ENCODE measurements around the gene KCNQ1OT1. TPM values are rescaled to one million over a fixed set of nuclear protein-coding genes. Genes with fewer than 3 reads are reported as not detected.

The KCNQ1OT1 gene
- total RNA-seq, 4 donors from 2014 or later: 0.16 to 0.61 (median 0.30) TPM

DNA sequence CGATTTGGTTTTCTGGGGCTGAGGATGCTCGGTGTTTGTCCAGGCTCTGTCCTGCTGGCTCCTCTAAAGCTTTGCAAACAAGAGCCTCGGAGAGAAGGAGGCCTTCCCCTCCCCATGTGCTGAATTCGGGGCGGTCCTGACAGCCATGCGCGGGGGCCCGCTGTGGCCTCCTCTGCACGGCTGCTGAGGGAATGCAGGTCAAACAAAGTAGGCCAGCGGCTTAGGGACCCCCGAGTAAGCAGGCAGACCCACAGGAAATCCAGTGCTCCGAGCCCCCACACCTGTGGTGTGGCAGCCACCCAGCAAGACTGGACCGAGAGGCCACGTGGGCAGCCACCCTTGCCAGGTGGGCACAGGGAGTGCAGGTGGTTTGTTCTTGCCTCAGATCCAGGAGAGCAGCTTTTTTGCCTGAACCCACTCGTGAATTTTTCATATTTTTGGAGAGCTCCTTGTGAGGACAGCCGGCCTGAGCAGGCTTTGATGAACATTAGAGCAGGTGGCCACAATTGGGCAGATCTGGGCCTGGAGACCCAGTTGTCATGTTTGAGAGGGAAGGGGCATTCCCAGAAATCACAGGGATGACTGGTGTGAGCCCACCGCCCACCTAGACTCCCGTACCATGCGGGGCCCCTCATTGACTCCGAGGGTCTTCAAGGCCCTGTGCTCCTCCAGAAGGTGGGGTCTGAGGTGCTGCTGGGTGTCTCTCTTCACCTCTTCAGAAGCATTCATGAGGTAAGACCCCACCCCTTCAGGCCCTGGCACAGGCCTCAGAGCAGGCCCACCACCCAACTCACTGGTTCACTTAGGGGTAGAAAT is 43.0 kb upstream of the KCNQ1OT1 start:
- no peak overlapping the region for H3K4me3 ChIP-seq
- intact Hi-C loops (cut with DNase I; ENCODE audit: low total_unique reads) (no loop called here), in situ Hi-C loops (cut with MboI; ENCODE audit: low sequenced_read_pairs in 4 of 4) (no loop called here)
- no peaks in the 10 kb centered on the region for H3K4me1 ChIP-seq
- no peaks in the 10 kb centered on the region for H3K9me3 ChIP-seq
- DNase-seq: no peak
- H3K27ac ChIP-seq: no peak overlapping the region
- H3K27me3 ChIP-seq: no peaks in the 10 kb centered on the region
- TF ChIP-seq, protein P1, sequence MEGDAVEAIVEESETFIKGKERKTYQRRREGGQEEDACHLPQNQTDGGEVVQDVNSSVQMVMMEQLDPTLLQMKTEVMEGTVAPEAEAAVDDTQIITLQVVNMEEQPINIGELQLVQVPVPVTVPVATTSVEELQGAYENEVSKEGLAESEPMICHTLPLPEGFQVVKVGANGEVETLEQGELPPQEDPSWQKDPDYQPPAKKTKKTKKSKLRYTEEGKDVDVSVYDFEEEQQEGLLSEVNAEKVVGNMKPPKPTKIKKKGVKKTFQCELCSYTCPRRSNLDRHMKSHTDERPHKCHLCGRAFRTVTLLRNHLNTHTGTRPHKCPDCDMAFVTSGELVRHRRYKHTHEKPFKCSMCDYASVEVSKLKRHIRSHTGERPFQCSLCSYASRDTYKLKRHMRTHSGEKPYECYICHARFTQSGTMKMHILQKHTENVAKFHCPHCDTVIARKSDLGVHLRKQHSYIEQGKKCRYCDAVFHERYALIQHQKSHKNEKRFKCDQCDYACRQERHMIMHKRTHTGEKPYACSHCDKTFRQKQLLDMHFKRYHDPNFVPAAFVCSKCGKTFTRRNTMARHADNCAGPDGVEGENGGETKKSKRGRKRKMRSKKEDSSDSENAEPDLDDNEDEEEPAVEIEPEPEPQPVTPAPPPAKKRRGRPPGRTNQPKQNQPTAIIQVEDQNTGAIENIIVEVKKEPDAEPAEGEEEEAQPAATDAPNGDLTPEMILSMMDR (IDR thresholded peaks at IDR 0.05 in 4 of 5, conservative IDR thresholded peaks at IDR 0.05 in 1 of 5): no peak
- TF ChIP-seq POLR2A (IDR thresholded peaks at IDR 0.05): no peak
- H3K36me3 ChIP-seq: no peaks in the 10 kb centered on the region
- ATAC-seq: no peak

DNA sequence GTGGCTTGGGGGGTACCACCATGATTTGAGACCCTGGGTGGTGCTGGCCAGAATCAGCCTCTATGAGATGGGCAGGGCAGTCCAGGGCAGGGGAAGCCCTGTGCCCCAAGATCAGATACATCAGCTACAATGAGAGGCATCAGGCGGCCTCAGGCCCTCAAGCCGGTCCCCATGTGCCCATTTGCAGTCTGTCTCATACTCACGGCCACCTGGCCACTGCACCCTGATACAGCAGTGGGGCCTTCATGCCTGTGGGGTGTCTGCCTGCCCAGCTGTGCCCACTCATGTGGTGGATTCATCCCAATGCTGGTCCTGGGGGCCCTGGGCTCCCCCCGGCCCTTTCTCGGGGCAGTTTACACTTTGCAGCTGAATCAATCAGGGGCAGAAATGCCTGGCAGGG is 42.4 kb upstream of the KCNQ1OT1 start:
- Histone ChIP-seq H3K27ac (no peak overlapping the region), H3K27me3 (no peaks in the 10 kb centered on the region), H3K9me3 (no peaks in the 10 kb centered on the region), H3K4me3 (no peak overlapping the region), H3K4me1 (no peaks in the 10 kb centered on the region), H3K36me3 (no peaks in the 10 kb centered on the region)
- no peak for TF ChIP-seq POLR2A (IDR thresholded peaks at IDR 0.05)
- TF ChIP-seq, protein P1 (IDR thresholded peaks at IDR 0.05 in 4 of 5, conservative IDR thresholded peaks at IDR 0.05 in 1 of 5): no peak
- intact Hi-C loops (cut with DNase I; ENCODE audit: low total_unique reads): no loop called here
- in situ Hi-C loops (cut with MboI; ENCODE audit: low sequenced_read_pairs in 4 of 4): no loop called here
- ATAC-seq: no peak
- no peak for DNase-seq

DNA sequence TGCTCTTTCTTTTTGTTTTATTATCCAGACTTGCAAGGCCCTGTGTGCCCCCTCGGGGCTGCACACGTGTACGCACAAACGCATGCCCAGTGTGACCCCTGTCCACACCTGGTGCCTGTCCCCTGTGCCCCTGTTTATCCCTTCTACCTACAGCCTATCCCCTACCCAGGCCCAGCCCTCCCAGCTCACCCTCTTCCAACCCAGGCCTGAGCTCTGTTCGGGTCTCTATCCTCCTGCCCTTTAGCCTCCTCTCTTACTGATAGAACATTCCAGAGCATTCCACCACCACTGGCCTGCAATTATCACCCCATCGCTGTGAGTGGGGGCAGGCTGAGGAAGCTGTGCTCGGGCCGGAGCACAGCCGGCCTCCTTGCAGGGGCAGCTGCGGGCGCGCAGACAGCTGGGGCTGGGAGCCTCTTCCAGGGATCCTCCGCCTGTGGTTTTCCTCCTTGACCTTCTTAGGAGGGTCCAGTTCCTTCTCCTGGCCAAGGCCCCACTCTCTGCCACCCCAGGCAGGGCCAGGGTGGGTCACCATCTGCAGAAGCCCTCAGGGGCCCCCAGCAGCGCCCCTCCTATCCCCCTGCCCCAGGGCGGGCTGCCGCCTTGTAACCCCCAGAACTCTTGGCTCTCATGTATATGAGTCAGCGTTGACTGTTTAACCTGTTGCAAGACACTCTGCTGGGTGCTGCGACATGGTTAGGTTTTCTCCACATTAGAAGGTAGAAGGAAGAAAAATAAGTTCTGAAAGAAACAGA is 41.8 kb upstream of the KCNQ1OT1 start:
- H3K36me3 ChIP-seq: no peaks in the 10 kb centered on the region
- H3K9me3 ChIP-seq: no peaks in the 10 kb centered on the region
- in situ Hi-C loops (cut with MboI; ENCODE audit: low sequenced_read_pairs in 4 of 4): no loop called here
- TF ChIP-seq, protein P1 (IDR thresholded peaks at IDR 0.05 in 4 of 5, conservative IDR thresholded peaks at IDR 0.05 in 1 of 5): no peak
- no peak for TF ChIP-seq POLR2A (IDR thresholded peaks at IDR 0.05)
- ATAC-seq (no peak), DNase-seq (no peak)
- peak overlapping the region in 1 of 4 donors; percentile 29 for H3K27ac ChIP-seq
- H3K4me3 ChIP-seq: no peak overlapping the region
- no peaks in the 10 kb centered on the region for H3K4me1 ChIP-seq
- intact Hi-C loops (cut with DNase I; ENCODE audit: low total_unique reads): no loop called here
- no peaks in the 10 kb centered on the region for H3K27me3 ChIP-seq

DNA sequence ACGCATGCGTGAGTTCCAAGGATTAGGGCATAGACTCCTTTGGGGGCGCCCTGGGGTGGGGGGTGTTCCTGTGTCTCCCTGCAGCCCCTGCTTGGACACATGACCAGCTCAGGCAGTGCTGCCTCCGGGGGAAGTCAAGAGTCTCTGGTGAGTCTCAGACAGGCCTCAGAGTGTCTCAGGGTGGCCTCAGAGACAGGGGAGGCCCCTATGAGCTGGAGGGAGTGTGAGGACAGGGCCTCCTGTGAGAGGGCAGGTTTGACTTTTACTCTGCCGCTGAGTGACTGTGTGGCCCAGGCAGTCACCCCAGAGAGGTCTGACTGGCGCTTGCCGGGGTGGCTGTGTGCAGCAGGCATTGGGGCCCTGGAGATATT is 41.2 kb upstream of the KCNQ1OT1 start:
- no peaks in the 10 kb centered on the region for H3K36me3 ChIP-seq
- no peak for DNase-seq
- in situ Hi-C loops (cut with MboI; ENCODE audit: low sequenced_read_pairs in 4 of 4) (no loop called here), intact Hi-C loops (cut with DNase I; ENCODE audit: low total_unique reads) (no loop called here)
- no peak for ATAC-seq
- H3K4me1 ChIP-seq: no peaks in the 10 kb centered on the region
- H3K9me3 ChIP-seq: no peaks in the 10 kb centered on the region
- no peak overlapping the region for H3K27ac ChIP-seq
- no peak for TF ChIP-seq POLR2A (IDR thresholded peaks at IDR 0.05)
- TF ChIP-seq, protein P1 (IDR thresholded peaks at IDR 0.05 in 4 of 5, conservative IDR thresholded peaks at IDR 0.05 in 1 of 5): no peak
- H3K4me3 ChIP-seq: no peak overlapping the region
- H3K27me3 ChIP-seq: no peaks in the 10 kb centered on the region

Data from gastrocnemius medialis (tissue), 4 donors.